Chondrocyte (in vitro differentiated cells): ENCODE results near the gene KCNAB2. TPM values are rescaled to one million over a fixed set of nuclear protein-coding genes. Genes with fewer than 3 reads are reported as not detected.

ENCODE experiments used
- DNase-seq: peaks from one replicate; pipeline ENCODE4 v3.0.0; 2021; ENCODE audit warnings: mixed read lengths, low spot score
- H3K27ac Mint-ChIP-seq: one replicate; pipeline ENCODE4 v1.8.0; 2021; ENCODE audit warnings: mild to moderate bottlenecking, moderate library complexity, mixed read lengths; ENCODE audit not compliant: unreplicated experiment
- H3K27me3 Mint-ChIP-seq: 2 replicates; pipeline ENCODE4 v1.8.0; 2021; ENCODE audit warnings: low read depth, mixed read lengths
- H3K36me3 Mint-ChIP-seq: 2 replicates; pipeline ENCODE4 v1.8.0; 2021; ENCODE audit warnings: low read depth, mixed read lengths
- H3K4me1 Mint-ChIP-seq: 2 replicates; pipeline ENCODE4 v1.8.0; 2021; ENCODE audit warnings: low read depth, mild to moderate bottlenecking, mixed read lengths
- H3K4me3 Mint-ChIP-seq: one replicate; pipeline ENCODE4 v1.8.0; 2021; ENCODE audit warnings: mild to moderate bottlenecking, moderate library complexity, mixed read lengths; ENCODE audit not compliant: unreplicated experiment
- H3K9me3 Mint-ChIP-seq: 2 replicates; pipeline ENCODE4 v1.8.0; 2021; ENCODE audit warnings: low read depth, mixed read lengths
- CTCF ChIP-seq: fragments of 200-600 bp; sonication (generic); IDR thresholded peaks from 2 replicates; pipeline ENCODE4 v1.5.0; 2021; ENCODE audit warnings: antibody characterized with exemption, mild to moderate bottlenecking, moderate library complexity
- total RNA-seq: library from RNA; stranded (reverse); gene quantifications from 3 replicates; pipeline ENCODE4 v1.2.1, GENCODE V29; 2021

The KCNAB2 gene
- total RNA-seq, 1 donor from 2014 or later: 5.2 TPM

GRCh38 chr1:6039031-6039430 lies 6.7 kb upstream of the KCNAB2 start:
- H3K4me1 Mint-ChIP-seq: peaks cover 8% of the 10 kb centered on the region
- peaks cover 3% of the 10 kb centered on the region for H3K36me3 Mint-ChIP-seq
- H3K27ac Mint-ChIP-seq: no peak overlapping the region
- no peak overlapping the region for H3K4me3 Mint-ChIP-seq
- H3K9me3 Mint-ChIP-seq: no peaks in the 10 kb centered on the region
- no peak for TF ChIP-seq CTCF
- DNase-seq: no peak
- H3K27me3 Mint-ChIP-seq: peaks cover 25% of the 10 kb centered on the region

GRCh38 chr1:6040444-6040843 lies 5.2 kb upstream of the KCNAB2 start:
- no peak for DNase-seq
- H3K36me3 Mint-ChIP-seq: peaks cover 3% of the 10 kb centered on the region
- H3K9me3 Mint-ChIP-seq: no peaks in the 10 kb centered on the region
- H3K4me3 Mint-ChIP-seq: no peak overlapping the region
- no peak for TF ChIP-seq CTCF
- peaks cover 8% of the 10 kb centered on the region for H3K4me1 Mint-ChIP-seq
- peaks cover 19% of the 10 kb centered on the region for H3K27me3 Mint-ChIP-seq
- no peak overlapping the region for H3K27ac Mint-ChIP-seq

- Mint-ChIP-seq H3K4me1 (peaks cover 8% of the 10 kb centered on the region), H3K27me3 (peaks cover 17% of the 10 kb centered on the region), H3K4me3 (no peak overlapping the region), H3K36me3 (peaks cover 3% of the 10 kb centered on the region), H3K9me3 (no peaks in the 10 kb centered on the region), H3K27ac (no peak overlapping the region)
- no peak for DNase-seq
- TF ChIP-seq CTCF: no peak
These were observed 4.8 kb upstream of the KCNAB2 start for GRCh38 chr1:6040861-6041415.

DNA sequence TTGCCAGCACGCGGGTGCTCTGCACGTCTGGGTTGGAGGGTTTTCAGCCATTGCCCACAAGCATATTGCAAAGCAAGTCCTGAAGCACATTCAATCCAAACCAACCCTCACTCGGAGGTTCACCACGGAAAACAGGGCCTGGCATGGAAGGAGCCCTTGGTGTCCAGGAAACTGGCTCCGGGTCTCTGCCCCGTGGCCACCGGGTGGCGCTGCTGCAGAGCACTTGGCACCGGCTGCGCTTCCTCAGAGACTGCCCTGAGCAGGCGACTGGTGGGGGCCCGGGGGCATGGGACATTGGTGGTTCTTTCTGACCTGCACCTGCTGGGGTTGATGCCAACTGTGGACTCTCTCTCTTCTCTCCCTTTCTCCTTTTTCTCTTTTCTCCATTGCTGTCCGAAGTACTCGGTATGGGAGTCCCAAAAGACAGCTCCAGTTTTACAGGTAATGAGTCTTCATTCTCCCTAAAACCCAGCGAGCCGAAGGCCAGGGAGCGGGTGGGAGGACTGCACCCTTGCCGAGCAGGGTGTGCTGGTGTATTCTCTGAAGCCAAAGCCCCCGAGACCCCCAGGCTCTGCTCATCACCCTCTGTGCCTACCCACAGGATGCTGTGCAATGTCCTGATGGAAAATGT lies 4.1 kb upstream of the KCNAB2 start:
- peaks cover 8% of the 10 kb centered on the region for H3K4me1 Mint-ChIP-seq
- H3K36me3 Mint-ChIP-seq: peaks cover 4% of the 10 kb centered on the region
- DNase-seq: no peak
- H3K9me3 Mint-ChIP-seq: no peaks in the 10 kb centered on the region
- H3K27ac Mint-ChIP-seq: no peak overlapping the region
- peaks cover 24% of the 10 kb centered on the region for H3K27me3 Mint-ChIP-seq
- peak; percentile 76 for TF ChIP-seq CTCF
- H3K4me3 Mint-ChIP-seq: no peak overlapping the region

GRCh38 chr1:6043561-6043960 lies 2.1 kb upstream of the KCNAB2 start:
- Mint-ChIP-seq H3K27ac (no peak overlapping the region), H3K9me3 (no peaks in the 10 kb centered on the region), H3K4me3 (no peak overlapping the region), H3K27me3 (peaks cover 34% of the 10 kb centered on the region), H3K4me1 (no peaks in the 10 kb centered on the region), H3K36me3 (peaks cover 4% of the 10 kb centered on the region)
- TF ChIP-seq CTCF: no peak
- no peak for DNase-seq
